HG03060 (cell line): Measurements from ENCODE around the gene DSC3.

Experiments used
- ATAC-seq: cut with Tn5 transposase; IDR thresholded peaks from one replicate; pipeline ENCODE4 v1.9.1; 2021; ENCODE audit warnings: low read depth, moderate number of reproducible peaks; ENCODE audit not compliant: unreplicated experiment

Gene DSC3

GRCh38 chr18:31042406-31043181 is at the start of gene DSC3:
Gene DSC3 (minus strand): TSS chr18:31042742. CDS start chr18:31042660, 82 bp downstream.
- ATAC-seq, result no peak

- no peak for ATAC-seq
Observed at GRCh38 chr18:31091350-31091749, 48.8 kb upstream of the DSC3 start.

DNA sequence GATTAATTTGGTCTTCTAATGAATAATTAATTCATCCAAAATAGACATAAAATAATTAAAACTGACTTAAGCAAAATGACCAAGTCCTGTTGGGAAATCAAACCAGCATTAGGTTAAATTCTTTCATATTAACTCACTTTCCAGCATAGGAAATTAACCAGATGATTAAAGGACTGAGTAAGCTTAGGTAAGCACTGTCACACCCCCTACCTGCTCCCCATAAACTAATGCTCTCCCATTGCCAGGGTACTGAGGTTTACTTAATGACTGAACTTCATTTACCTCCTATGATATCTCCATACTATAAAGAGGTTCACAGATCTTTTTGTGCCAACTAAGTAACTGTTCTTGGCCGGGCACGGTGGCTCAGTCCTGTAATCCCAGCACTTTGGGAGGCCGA is 46.0 kb upstream of the DSC3 start:
- no peak for ATAC-seq

DNA sequence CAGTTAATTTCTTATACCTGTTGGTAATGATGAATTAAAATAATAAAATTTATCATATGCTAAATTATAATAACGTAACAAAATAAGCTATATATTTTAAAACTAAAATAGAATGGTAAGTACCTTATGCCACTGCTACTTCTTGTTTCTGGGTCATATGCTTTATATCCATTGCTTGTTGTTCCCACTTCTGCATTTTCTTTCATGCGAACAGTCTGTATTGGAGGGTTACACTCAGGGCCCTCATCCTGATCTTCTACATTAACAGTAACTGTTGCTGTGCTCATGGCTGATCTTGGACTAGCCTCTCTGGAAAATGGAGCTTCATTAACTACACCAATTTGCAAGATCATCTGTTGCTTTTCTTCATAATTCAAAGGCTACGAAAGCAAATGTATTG is 37.4 kb upstream of the DSC3 start:
- ATAC-seq, result no peak

GRCh38 chr18:31077878-31078277 is 35.3 kb upstream of the DSC3 start:
- ATAC-seq, result no peak

DNA sequence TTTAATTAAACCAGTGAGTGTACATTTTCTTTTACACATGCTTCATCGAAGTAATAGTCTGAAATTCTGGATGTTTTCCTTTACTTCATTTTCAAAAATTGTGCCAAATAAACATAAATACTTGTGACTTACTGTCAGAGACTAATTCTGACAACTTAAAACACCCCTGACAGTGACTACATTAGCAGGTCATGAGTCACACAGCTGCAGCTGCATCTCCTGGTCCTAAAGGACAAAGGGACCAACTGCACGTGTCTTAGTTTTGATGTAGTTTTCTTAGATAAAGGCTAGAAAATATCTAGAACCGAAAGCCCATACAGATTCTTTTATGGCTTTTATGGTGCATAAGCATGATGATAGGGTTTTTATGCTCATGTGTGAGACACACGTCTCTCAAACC is 29.6 kb upstream of the DSC3 start:
- no peak for ATAC-seq

DNA sequence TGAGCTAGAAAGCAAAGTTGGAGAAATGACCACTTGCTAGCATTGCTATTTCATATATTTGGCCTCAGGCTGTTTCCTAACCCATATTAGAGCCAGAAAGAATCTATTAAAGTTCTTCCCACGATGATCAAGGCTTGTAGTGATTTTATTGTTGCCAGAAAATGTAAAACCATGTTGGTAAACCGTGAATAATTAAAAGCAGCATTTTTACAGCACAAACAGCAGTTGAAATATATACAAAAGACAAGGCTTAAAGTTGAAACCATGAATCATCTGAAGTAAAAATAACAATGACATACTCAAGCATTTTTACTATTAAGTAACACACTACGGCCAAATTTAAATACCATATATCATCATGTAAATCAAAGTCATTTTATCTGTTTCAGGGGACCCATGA is 27.7 kb upstream of the DSC3 start:
- ATAC-seq, result no peak

- no peak for ATAC-seq
Observed at GRCh38 chr18:31066266-31066665, 23.7 kb upstream of the DSC3 start.

GRCh38 chr18:31065036-31065773 is 22.7 kb upstream of the DSC3 start:
- ATAC-seq, result no peak

- ATAC-seq, result no peak
Observed at GRCh38 chr18:31064130-31064529, 21.6 kb upstream of the DSC3 start.

DNA sequence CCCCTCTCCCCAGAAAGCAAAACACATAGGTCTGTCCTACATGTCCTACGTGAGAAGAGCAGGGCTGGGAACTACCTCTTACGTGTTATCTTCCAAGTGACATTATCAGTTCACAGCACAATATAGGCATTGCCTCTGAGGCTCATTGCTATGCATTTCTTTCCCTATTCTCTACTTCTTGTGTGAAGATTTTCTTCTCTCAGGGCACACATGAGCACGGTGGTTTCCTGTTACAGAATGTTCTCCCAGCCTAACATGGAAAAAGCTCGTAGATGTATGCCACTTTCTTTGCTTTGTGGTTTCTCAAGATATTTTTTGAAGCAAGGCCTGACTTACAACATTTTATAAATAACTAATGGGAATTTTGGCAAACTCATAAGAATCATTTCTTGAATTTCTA is 19.4 kb upstream of the DSC3 start:
- ATAC-seq, result no peak

- ATAC-seq, result no peak
Observed at GRCh38 chr18:31058897-31059296, 16.4 kb upstream of the DSC3 start.

GRCh38 chr18:31057917-31058316 is 15.4 kb upstream of the DSC3 start:
- ATAC-seq, result no peak

DNA sequence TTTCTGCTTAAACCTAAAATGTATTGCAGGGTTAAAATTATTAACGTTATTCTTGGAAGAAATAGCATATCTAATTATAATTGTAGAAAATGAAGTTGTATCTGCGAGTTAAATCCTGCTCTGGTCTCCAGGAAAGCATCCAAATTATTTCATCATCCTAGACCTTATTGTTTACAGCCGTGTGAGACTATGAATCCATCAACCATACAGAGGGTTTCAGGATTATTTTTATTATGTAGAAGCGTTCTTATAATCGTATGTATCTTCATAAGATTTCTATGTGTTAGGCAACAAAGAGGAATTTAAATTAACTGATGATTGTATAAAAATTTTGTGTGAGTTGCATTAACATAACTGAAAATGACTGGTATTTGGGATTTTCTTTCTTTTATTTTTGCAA is 14.5 kb upstream of the DSC3 start:
- ATAC-seq, result no peak

DNA sequence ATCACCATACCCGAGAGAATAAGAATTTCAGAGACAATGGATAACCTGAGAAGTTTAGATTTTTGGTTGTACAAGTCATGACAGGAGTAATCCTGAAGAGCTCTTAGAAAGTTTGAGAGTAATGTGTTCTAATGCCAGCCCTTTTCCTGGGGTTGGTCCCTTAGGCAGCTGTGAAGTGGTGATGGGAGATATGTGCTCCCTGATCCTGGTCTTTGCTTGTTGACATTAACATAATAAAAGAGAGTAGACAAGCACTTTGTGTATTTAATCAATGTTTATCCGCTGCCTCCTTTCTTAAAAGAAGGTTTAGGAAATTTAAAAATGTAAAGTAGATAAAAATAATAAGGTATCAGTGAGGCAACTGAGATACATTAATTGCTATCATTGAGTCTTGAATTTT is 13.8 kb upstream of the DSC3 start:
- no peak for ATAC-seq

- no peak for ATAC-seq
Observed at GRCh38 chr18:31050635-31051034, 8.1 kb upstream of the DSC3 start.

- ATAC-seq, result no peak
Observed at GRCh38 chr18:31049189-31049588, 6.6 kb upstream of the DSC3 start.

- ATAC-seq, result no peak
Observed at GRCh38 chr18:31048216-31048615, 5.7 kb upstream of the DSC3 start.

DNA sequence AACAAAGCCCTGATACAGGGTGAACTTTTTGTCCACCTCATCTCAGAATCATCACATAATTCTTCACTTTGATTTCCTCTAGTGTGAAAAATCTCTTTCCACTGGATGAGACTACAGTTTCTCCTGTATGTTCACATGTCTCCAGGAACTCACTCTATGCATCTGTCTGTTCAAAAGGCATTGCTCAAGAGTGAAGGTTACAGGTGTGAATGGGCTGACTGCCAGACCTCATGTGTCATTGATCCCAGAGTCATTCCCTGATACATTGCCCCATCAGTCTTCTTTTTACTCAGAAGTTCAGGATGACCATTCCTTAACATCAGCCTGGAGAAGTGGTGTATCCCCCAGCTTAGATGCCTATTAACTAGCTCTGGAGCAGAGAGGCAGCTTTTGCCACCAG is 4.4 kb upstream of the DSC3 start:
- ATAC-seq, result no peak

DNA sequence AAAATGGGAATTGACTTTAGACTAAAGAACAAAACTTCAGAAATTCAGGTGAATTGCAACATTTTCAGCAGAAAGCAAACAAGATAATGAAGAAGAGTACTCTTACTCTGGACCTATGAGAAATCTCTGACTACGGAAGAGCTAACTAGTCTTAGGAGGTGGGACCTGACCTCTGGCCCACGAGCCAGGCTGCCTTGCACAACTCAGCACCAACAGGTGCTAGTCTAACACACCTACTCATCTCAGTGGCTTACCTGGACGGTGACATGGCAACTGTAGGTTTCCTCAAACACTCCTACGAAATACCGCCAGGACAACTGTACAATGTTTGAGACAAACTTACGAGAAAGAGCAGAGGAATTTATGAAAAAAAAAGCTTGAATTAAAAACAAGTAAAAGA is 3.1 kb upstream of the DSC3 start:
- ATAC-seq, result no peak

DNA sequence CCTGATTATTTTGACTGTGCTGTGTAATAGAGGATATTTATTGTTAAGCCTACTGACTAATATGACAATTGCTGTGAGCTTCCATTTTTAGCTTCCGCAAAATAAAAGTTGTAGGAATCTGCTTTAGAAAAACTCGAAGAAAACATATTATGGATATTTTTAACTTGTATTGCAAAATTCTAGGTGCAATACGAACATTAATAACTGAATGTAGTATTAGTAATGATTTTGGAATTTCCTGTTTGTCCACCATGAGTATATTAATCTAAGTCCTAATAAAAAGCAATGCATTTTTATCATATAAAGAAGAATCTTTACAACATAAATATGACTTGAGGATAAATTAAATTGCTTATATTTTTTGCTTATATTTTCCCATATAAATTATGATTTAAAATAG is 2.4 kb upstream of the DSC3 start:
- no peak for ATAC-seq

DNA sequence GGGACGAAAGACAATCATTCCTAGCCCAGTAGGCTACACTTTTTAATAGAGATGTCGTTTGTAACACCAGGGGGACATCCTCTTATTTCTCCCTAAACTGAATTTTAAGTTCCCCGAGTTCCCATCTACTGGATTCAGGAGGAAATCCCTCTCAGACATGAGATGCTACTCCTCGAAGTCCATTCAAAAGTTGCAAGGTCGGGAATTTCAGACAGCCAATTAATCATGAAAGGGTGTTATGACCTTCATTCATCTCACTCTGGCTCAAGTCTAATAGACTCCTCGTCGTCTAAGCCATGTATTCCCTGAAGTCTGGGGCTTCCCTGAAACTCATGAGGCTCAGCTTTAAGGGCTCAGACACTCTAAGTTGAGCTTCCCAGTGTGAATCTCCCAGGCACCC is 1.2 kb upstream of the DSC3 start:
- ATAC-seq, result no peak
